Stimulated activated CD8-positive, alpha-beta memory T cell treated with anti-CD3 and anti-CD28 coated beads, Interleukin-4, amount 100 ng/mL, for 24 hours (primary cell): Measurements from ENCODE around the gene ARGFX.
"Not testable (repeated sequence)": the region's sequence is repeated elsewhere in the genome, so short reads cannot be mapped to it uniquely, and the experiment has no call there.

Experiments
- DNase-seq: peaks from one replicate; pipeline ENCODE4 v3.0.0-alpha.2; 2020; ENCODE audit warnings: low read depth

The ARGFX gene

GRCh38 chr3:121599900-121600299 lies 32.2 kb downstream of the ARGFX start:
- not testable (repeated sequence) for DNase-seq

- DNase-seq = no peak
These were observed 33.6 kb downstream of the ARGFX start for GRCh38 chr3:121601212-121601812.

GRCh38 chr3:121604759-121605158 lies 37.0 kb downstream of the ARGFX start:
- no peak for DNase-seq

GRCh38 chr3:121606106-121606505 lies 38.4 kb downstream of the ARGFX start:
- no peak for DNase-seq
